Endodermal cell (in vitro differentiated cells): ENCODE measurements around the gene SEC14L1. TPM values are rescaled to one million over a fixed set of nuclear protein-coding genes. Genes with fewer than 3 reads are reported as not detected.

Source experiments
- DNase-seq: peaks from one replicate; pipeline ENCODE4 v3.0.0-alpha.2; 2017
- H3K27ac ChIP-seq: 2 replicates; pipeline ENCODE4 v1.5.1; 2013; ENCODE audit warnings: mild to moderate bottlenecking, low read depth, low read length, moderate library complexity
- H3K27me3 ChIP-seq: 2 replicates; pipeline ENCODE4 v1.6.1; 2013; ENCODE audit warnings: mild to moderate bottlenecking, low read length, moderate library complexity; ENCODE audit not compliant: insufficient read depth, control insufficient read depth, poor library complexity, severe bottlenecking
- H3K36me3 ChIP-seq: 2 replicates; pipeline ENCODE4 v1.7.0; 2013; ENCODE audit warnings: mild to moderate bottlenecking, low read length, moderate library complexity; ENCODE audit not compliant: control insufficient read depth, insufficient read depth
- H3K4me1 ChIP-seq: one replicate; pipeline ENCODE4 v1.7.0; 2013; ENCODE audit warnings: low read length; ENCODE audit not compliant: control insufficient read depth, insufficient read depth
- H3K4me3 ChIP-seq: 2 replicates; pipeline ENCODE4 v1.5.1; 2013; ENCODE audit warnings: mild to moderate bottlenecking, low read length, moderate library complexity
- H3K9ac ChIP-seq: 2 replicates; pipeline ENCODE4 v1.6.1; 2013; ENCODE audit warnings: mild to moderate bottlenecking, low read length, moderate library complexity; ENCODE audit not compliant: poor library complexity, severe bottlenecking; ENCODE audit errors: extremely low read depth
- H3K9me3 ChIP-seq: 2 replicates; pipeline ENCODE4 v1.6.1; 2013; ENCODE audit warnings: mild to moderate bottlenecking, low read length, moderate library complexity; ENCODE audit not compliant: control insufficient read depth
- H3K27ac Mint-ChIP-seq: 2 replicates; pipeline ENCODE4 v1.8.0; 2020; ENCODE audit warnings: mixed read lengths
- H3K27me3 Mint-ChIP-seq: 2 replicates; pipeline ENCODE4 v1.8.0; 2021; ENCODE audit warnings: mild to moderate bottlenecking, mixed read lengths; ENCODE audit not compliant: insufficient read depth
- H3K36me3 Mint-ChIP-seq: 2 replicates; pipeline ENCODE4 v1.8.0; 2020; ENCODE audit warnings: low read depth, mixed read lengths
- H3K4me1 Mint-ChIP-seq: 2 replicates; pipeline ENCODE4 v1.8.0; 2020; ENCODE audit warnings: mixed read lengths
- H3K4me3 Mint-ChIP-seq: 2 replicates; pipeline ENCODE4 v1.8.0; 2020; ENCODE audit warnings: mild to moderate bottlenecking, moderate library complexity, mixed read lengths
- H3K9me3 Mint-ChIP-seq: 2 replicates; pipeline ENCODE4 v1.8.0; 2020; ENCODE audit warnings: mild to moderate bottlenecking, mixed read lengths
- WGBS, 2 experiments: methylation state at CpG; one replicate each; pipeline versions ENCODE4 v1.1.5 to v1.1.7; 2013; ENCODE audit warnings: missing lambda C conversion rate in 2 of 2, mixed read lengths in 1 of 2; ENCODE audit not compliant: insufficient coverage in 1 of 2, insufficient read length in 1 of 2; 5-methylcytosine and 5-hydroxymethylcytosine counted together
- total RNA-seq, 2 donors: library from RNA; stranded (reverse); fragmentation: NEBNext Ultra II Directional in 1 of 2; extraction: Animal tissue kit (Norgen Biotek cat#: 25700) in 1 of 2; gene quantifications; 2 replicates in 1 of 2; 3 replicates in 1 of 2; pipeline ENCODE4 v1.2.1, GENCODE V29; 2021
- TF ChIP-seq, protein P1 (sequence below): fragments of 200-600 bp; sonication (generic); conservative IDR thresholded peaks from 2 replicates; pipeline ENCODE4 v1.5.0; 2021; ENCODE audit warnings: antibody characterized with exemption, mild to moderate bottlenecking

SEC14L1 gene
- total RNA-seq, 2 donors from 2014 or later, result 77.0 to 87.4 TPM

- no peaks in the 10 kb centered on the region for H3K9me3 ChIP-seq
- no peak for DNase-seq
- H3K9ac ChIP-seq, result no peak overlapping the region
- H3K4me3 ChIP-seq, result no peak overlapping the region
- peaks cover 2% of the 10 kb centered on the region for H3K4me1 Mint-ChIP-seq
- TF ChIP-seq, protein P1, sequence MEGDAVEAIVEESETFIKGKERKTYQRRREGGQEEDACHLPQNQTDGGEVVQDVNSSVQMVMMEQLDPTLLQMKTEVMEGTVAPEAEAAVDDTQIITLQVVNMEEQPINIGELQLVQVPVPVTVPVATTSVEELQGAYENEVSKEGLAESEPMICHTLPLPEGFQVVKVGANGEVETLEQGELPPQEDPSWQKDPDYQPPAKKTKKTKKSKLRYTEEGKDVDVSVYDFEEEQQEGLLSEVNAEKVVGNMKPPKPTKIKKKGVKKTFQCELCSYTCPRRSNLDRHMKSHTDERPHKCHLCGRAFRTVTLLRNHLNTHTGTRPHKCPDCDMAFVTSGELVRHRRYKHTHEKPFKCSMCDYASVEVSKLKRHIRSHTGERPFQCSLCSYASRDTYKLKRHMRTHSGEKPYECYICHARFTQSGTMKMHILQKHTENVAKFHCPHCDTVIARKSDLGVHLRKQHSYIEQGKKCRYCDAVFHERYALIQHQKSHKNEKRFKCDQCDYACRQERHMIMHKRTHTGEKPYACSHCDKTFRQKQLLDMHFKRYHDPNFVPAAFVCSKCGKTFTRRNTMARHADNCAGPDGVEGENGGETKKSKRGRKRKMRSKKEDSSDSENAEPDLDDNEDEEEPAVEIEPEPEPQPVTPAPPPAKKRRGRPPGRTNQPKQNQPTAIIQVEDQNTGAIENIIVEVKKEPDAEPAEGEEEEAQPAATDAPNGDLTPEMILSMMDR, result no peak
- H3K27me3 ChIP-seq, result no peaks in the 10 kb centered on the region
- no peaks in the 10 kb centered on the region for H3K4me1 ChIP-seq
- H3K9me3 Mint-ChIP-seq, result no peaks in the 10 kb centered on the region
- H3K4me3 Mint-ChIP-seq, result no peak overlapping the region
- 94 to 100% methylated on average over 2 to 5 of the region's 5 CpGs for WGBS, 2 experiments
- no peak overlapping the region for H3K27ac Mint-ChIP-seq
- peaks cover 48% of the 10 kb centered on the region for H3K36me3 Mint-ChIP-seq
- peaks cover 33% of the 10 kb centered on the region for H3K36me3 ChIP-seq
- no peak overlapping the region for H3K27ac ChIP-seq
- H3K27me3 Mint-ChIP-seq, result no peaks in the 10 kb centered on the region
These were observed 75.7 kb downstream of the SEC14L1 start for GRCh38 chr17:77216486-77216885.

GRCh38 chr17:77217123-77217522 lies 76.4 kb downstream of the SEC14L1 start:
- Histone ChIP-seq H3K36me3 (peaks cover 27% of the 10 kb centered on the region), H3K9me3 (no peaks in the 10 kb centered on the region), H3K4me3 (no peak overlapping the region), H3K27me3 (no peaks in the 10 kb centered on the region), H3K9ac (no peak overlapping the region), H3K4me1 (no peaks in the 10 kb centered on the region), H3K27ac (no peak overlapping the region)
- H3K4me3 Mint-ChIP-seq, result no peak overlapping the region
- H3K27ac Mint-ChIP-seq, result no peak overlapping the region
- peaks cover 41% of the 10 kb centered on the region for H3K36me3 Mint-ChIP-seq
- 92 to 96% methylated on average over 11 of the region's 11 CpGs for WGBS, 2 experiments
- TF ChIP-seq, protein P1, result no peak
- no peak for DNase-seq
- no peaks in the 10 kb centered on the region for H3K9me3 Mint-ChIP-seq
- peaks cover 2% of the 10 kb centered on the region for H3K4me1 Mint-ChIP-seq
- no peaks in the 10 kb centered on the region for H3K27me3 Mint-ChIP-seq

- Mint-ChIP-seq H3K4me1 (peaks cover 2% of the 10 kb centered on the region), H3K4me3 (no peak overlapping the region), H3K27ac (no peak overlapping the region), H3K36me3 (peaks cover 41% of the 10 kb centered on the region), H3K9me3 (no peaks in the 10 kb centered on the region), H3K27me3 (no peaks in the 10 kb centered on the region)
- WGBS, 2 experiments, result 90 to 98% methylated on average over 10 to 11 of the region's 11 CpGs
- peaks cover 22% of the 10 kb centered on the region for H3K36me3 ChIP-seq
- no peaks in the 10 kb centered on the region for H3K27me3 ChIP-seq
- no peak for DNase-seq
- no peak overlapping the region for H3K9ac ChIP-seq
- TF ChIP-seq, protein P1, result no peak
- H3K27ac ChIP-seq, result no peak overlapping the region
- no peak overlapping the region for H3K4me3 ChIP-seq
- no peaks in the 10 kb centered on the region for H3K9me3 ChIP-seq
- H3K4me1 ChIP-seq, result no peaks in the 10 kb centered on the region
These were observed 76.8 kb downstream of the SEC14L1 start for GRCh38 chr17:77217566-77217965.
